ENCODE data around the gene PLIN3. TPM values are rescaled to one million over a fixed set of nuclear protein-coding genes. Genes with fewer than 3 reads are reported as not detected.

The PLIN3 gene
- total RNA-seq, 1 donor from 2014 or later, result 157 TPM

GRCh38 chr19:4911786-4912672, 44.6 kb upstream of the PLIN3 start:
- H3K4me3 ChIP-seq (ENCODE audit: insufficient read depth, low read depth, low read length), result peak overlapping the region; percentile 69
- Mint-ChIP-seq H3K27me3 (ENCODE audit: low read depth, unreplicated experiment) (peaks cover 8% of the 10 kb centered on the region), H3K4me3 (ENCODE audit: unreplicated experiment) (peak overlapping the region; percentile 73), H3K9me3 (ENCODE audit: unreplicated experiment) (no peaks in the 10 kb centered on the region), H3K4me1 (ENCODE audit: low read depth, unreplicated experiment) (peaks cover 37% of the 10 kb centered on the region), H3K27ac (ENCODE audit: unreplicated experiment) (peak overlapping the region; percentile 81), H3K36me3 (ENCODE audit: low read depth, unreplicated experiment) (peaks cover 5% of the 10 kb centered on the region)
- H3K27ac ChIP-seq (ENCODE audit: low read depth, low read length), result peak overlapping the region; percentile 95
- H3K9ac ChIP-seq (ENCODE audit: low read length), result peak overlapping the region; percentile 92
- peak overlapping the region; percentile 49 for H2AFZ ChIP-seq (ENCODE audit: low read depth, low read length)
- H3K9me3 ChIP-seq (ENCODE audit: insufficient read depth, low read depth, low read length), result no peaks in the 10 kb centered on the region
- no peak for TF ChIP-seq EZH2 (IDR thresholded peaks at IDR 0.05; ENCODE audit: insufficient read depth, low read length)
- peak; percentile 78 for TF ChIP-seq CTCF (IDR thresholded peaks at IDR 0.05; ENCODE audit: insufficient read depth, low read depth, low read length)
- peaks cover 4% of the 10 kb centered on the region for H3K36me3 ChIP-seq (ENCODE audit: insufficient read depth, low read length)
- H3K4me2 ChIP-seq (ENCODE audit: low read length), result peak overlapping the region; percentile 92
- DNase-seq (ENCODE audit: low read depth) (peak; percentile 100), FAIRE-seq (peak; percentile 99)
- peaks cover 11% of the 10 kb centered on the region for H4K20me1 ChIP-seq (ENCODE audit: insufficient read depth, low read length)
- no peaks in the 10 kb centered on the region for H3K27me3 ChIP-seq (ENCODE audit: insufficient read depth, low read length)
- peaks cover 58% of the 10 kb centered on the region for H3K4me1 ChIP-seq (ENCODE audit: insufficient read depth, low read length)
- H3K79me2 ChIP-seq (ENCODE audit: insufficient read depth, low read length), result peaks cover 55% of the 10 kb centered on the region

GRCh38 chr19:4911314-4911713, 43.8 kb upstream of the PLIN3 start:
- Histone ChIP-seq H3K36me3 (ENCODE audit: insufficient read depth, low read length) (peaks cover 4% of the 10 kb centered on the region), H4K20me1 (ENCODE audit: insufficient read depth, low read length) (peaks cover 7% of the 10 kb centered on the region), H3K9me3 (ENCODE audit: insufficient read depth, low read depth, low read length) (no peaks in the 10 kb centered on the region), H3K79me2 (ENCODE audit: insufficient read depth, low read length) (peaks cover 48% of the 10 kb centered on the region), H3K27ac (ENCODE audit: low read depth, low read length) (peak overlapping the region; percentile 95), H3K4me2 (ENCODE audit: low read length) (peak overlapping the region; percentile 92), H2AFZ (ENCODE audit: low read depth, low read length) (peak overlapping the region; percentile 59), H3K9ac (ENCODE audit: low read length) (peak overlapping the region; percentile 92), H3K4me3 (ENCODE audit: insufficient read depth, low read depth, low read length) (peak overlapping the region; percentile 69), H3K27me3 (ENCODE audit: insufficient read depth, low read length) (peaks cover 2% of the 10 kb centered on the region), H3K4me1 (ENCODE audit: insufficient read depth, low read length) (peaks cover 54% of the 10 kb centered on the region)
- Mint-ChIP-seq H3K4me3 (ENCODE audit: unreplicated experiment) (peak overlapping the region; percentile 73), H3K27ac (ENCODE audit: unreplicated experiment) (peak overlapping the region; percentile 70), H3K9me3 (ENCODE audit: unreplicated experiment) (no peaks in the 10 kb centered on the region), H3K36me3 (ENCODE audit: low read depth, unreplicated experiment) (peaks cover 5% of the 10 kb centered on the region), H3K4me1 (ENCODE audit: low read depth, unreplicated experiment) (peaks cover 35% of the 10 kb centered on the region), H3K27me3 (ENCODE audit: low read depth, unreplicated experiment) (peaks cover 11% of the 10 kb centered on the region)
- FAIRE-seq (no peak), DNase-seq (ENCODE audit: low read depth) (peak; percentile 24)
- TF ChIP-seq CTCF (IDR thresholded peaks at IDR 0.05; ENCODE audit: insufficient read depth, low read depth, low read length), result no peak
- no peak for TF ChIP-seq EZH2 (IDR thresholded peaks at IDR 0.05; ENCODE audit: insufficient read depth, low read length)

Measured in astrocyte (in vitro differentiated cells and primary cell).